Cerebellar nuclear complex (tissue), 1 donor: ENCODE measurements around the gene AQP2.

Experiments used
- DNase-seq, 2 experiments: peaks; one replicate each; lab custom pipeline; 2025; lab: John Stamatoyannopoulos, UW

The AQP2 gene

DNA sequence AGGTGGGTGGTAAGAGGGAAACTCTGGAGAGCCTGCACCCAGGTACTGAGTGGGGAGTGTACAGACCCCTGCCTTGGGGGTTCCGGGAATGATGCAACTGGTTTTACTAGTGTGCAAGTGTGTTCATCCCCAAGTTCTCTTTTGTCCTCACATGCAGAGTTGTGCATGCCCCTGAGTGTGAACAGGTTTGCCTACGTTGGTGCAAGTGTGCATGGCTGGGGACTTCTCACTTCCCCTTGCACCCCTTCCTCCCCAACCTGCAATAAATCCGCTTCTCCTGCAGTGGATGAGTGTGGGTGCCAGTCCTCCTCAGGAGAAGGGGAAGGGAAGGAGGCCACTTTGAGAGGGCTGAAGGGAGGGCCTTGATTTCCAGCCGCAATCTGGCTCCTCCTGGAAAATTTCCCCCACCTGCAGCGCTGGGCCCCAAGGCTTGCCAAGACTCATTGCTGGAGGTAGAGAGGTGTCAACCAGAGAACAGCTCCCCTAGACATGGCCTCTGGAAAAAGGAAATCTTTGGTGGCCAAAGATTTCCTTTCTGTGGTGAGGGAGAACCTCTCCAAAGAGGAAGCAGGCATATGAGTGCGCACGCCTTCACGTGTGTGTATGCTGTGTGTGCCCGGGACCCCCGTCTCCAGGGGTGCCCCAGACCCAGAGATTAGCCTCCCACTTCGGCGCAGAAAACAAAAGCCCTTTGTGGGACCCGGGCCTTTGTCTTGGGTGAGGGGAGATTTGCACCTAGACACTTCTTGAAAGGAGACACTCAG lies 5.5 kb downstream of the AQP2 start:
- no peak for DNase-seq

DNA sequence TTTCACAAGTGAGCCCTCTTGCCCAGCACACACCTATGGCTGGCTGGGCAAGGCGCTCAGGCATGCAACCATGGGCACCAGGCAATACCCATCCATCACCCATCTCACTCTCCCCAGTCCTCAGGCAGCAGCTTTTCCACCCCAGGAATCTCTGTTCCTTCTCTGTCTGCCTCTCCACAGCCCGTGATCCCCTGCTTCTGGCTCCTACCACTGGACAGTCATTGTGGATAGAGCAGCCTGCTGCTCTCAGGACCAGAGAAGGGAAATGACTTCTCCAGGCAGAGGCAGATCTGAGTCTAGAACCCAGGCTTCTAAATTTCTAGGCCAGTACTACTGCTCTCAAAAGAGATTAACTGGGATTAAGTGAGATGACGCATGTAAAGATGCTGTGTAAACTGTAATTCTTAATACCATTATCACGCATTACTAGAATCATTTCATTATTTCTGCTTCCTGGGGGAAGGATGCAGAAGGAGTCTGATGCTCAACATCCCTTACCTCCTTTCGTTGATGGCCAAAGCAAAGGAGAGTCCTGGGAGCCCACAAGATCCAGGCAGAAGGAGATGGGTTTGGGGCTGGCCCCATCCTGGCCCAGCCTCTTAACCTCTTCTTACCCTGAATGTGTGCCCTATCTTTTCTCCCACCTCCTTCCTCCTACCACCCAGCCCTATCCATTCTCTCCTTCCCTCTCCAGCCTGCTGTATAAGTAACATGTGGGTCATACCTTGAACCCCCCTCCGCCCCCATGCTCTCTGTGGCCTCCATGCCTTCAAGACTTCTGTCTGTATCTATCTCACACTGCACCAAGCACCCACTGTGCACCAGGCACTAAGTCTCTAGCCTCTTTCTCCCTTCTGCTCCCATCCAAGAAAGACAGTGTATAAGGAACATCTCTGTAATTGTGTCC lies 6.4 kb downstream of the AQP2 start:
- DNase-seq: no peak

DNA sequence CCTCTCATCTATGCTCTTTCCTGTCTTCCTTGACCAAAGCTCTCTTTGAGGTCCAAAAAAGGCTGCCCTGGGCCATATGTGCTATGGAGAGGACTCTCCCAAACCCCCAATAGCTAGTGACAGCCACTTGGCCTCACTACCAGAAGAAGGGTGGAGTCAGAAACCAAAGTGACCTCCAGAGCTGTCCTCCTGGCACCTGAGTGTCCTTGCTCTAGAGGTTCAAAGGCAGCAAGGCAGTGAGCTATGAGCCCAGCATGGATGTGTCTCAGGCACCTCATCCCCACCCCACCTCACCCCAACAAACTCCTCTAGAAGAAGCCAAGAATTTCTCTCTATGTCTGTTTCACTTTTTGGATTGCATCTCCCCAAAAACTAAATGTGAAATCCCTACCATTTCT lies 7.0 kb downstream of the AQP2 start:
- DNase-seq: no peak

DNA sequence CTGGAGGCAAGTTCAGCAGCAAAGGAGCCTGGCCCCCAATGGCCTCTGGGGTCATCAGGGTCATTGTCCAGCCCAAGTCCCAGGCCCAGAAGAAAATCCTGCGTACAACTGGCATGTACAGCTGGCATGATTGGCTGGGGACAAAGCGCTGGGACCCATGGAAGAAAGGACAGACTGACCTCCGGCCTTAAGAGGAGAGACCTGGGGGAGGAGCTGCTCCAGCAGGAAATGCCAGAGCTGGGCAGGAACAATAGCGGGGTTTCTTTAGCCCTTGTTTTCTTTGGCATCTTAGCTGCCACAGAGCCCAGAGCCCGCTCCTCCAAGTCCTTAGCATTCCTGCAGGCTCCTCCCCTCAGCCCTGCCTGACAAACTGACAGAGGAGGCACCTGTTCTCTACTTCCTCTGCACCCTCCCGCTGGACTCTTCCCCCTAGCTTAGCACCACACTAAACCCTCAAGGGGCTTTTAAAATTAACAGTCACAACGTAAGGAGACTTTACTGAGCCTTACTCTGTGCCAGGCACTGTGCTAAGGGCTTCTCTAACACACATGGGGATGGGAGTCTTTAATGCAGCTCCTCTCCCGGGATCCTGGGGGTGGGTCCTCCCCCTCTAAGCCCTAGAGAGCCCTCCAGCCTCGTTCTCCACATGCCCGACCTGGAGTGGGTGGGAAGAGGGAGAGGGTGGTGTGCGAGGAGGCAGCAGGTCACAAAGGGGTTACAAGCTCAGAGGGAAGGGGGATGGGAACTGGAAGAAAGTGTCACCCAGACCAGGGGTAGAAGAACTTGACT lies 9.3 kb downstream of the AQP2 start:
- DNase-seq: no peak

DNA sequence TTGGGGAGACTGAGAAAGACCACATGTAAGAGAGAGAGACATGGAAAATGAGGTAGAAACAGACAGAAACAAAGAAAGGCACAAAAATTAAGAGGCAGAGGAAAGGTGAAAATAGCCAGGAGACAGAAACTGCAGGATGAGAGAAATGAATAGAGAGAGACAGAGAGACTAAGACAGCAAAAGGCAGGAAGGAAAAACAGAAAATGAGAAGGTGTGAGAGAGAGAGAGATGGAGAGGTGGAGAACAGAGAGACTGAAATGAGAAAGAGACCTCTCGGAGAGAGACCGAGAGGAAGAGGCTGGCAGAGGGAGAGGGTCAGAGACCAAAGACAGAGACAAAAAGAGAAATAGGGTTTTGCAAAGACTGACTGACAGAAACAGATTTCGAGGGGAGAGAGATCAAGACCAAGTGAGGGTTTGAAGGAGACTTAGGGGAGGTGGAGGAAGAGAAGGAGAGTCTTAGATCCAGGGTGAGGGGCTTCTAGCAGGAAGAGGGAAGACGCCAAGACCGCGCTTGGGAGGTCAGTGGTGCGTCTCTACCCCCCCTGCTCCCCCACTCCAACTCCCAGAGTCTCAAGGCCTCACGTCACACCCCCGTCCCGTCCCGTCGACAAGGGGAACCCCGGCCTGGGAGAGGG lies 10.1 kb downstream of the AQP2 start:
- DNase-seq: no peak

DNA sequence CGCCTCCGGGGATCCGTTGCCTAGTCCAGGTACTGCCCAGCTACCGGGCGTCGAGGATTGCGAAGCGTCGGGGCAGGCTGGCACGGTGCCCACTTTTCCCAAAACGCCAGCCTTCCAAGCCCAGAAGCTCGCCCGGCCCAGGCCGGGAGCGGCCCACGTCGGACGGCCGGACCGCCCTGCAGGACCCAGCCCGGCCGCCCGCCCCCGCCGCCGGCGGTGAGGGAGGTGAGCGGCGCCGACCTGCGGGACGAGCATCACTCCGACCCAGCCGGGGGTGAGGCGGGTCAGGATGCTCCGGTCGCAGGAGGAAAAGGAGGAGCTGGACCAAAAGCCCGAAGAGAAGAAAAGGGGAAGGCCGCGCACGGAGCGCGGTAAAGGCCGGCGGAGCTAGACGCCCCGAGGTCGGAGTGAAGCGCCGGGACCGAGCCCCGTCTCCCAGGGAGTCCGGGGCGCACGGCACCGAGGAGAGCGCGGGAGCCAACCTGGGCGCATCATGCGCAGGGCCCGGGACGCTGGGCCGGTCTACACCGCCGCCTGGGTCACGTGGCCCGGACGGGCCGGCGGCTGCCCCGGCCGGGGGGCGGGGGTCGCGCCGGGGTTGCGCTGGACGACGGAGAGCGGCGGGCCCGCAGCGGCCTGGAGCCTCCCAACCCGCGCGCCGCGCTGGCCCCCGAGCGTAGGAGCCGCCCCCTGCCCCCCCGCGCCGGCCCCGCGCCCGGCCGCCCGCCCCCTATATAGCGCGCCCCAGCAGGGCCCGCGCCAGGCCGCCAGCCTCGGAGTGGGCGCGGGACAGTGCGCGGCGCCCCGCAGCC lies 10.8 kb downstream of the AQP2 start, which contains the start of gene AQP5:
Gene AQP5 (plus strand): TSS at position 762 of the 812 bp plus-strand sequence. CDS start 146 bp downstream, outside the sequence.
- no peak for DNase-seq

DNA sequence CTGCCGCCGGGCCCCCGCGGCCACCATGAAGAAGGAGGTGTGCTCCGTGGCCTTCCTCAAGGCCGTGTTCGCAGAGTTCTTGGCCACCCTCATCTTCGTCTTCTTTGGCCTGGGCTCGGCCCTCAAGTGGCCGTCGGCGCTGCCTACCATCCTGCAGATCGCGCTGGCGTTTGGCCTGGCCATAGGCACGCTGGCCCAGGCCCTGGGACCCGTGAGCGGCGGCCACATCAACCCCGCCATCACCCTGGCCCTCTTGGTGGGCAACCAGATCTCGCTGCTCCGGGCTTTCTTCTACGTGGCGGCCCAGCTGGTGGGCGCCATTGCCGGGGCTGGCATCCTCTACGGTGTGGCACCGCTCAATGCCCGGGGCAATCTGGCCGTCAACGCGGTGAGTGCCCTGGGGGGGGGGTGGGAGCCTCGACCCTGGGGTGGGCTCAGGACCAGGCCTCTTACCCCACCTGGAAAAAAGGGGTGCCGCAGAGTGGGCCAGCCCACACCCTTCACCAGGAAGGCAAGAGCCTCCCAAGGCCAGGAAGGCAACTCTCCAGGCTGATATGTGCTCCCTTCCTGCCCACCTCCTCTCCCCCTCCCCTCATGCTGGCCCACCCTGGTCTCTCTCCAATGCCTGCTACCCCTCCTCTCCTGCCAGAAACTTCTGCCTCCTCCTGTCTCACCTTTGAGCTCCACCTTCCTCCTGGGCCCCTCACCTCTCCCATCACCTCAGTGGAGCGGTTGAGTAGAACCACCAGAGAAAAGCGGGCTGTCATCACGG lies 11.6 kb downstream of the AQP2 start:
- no peak for DNase-seq

DNA sequence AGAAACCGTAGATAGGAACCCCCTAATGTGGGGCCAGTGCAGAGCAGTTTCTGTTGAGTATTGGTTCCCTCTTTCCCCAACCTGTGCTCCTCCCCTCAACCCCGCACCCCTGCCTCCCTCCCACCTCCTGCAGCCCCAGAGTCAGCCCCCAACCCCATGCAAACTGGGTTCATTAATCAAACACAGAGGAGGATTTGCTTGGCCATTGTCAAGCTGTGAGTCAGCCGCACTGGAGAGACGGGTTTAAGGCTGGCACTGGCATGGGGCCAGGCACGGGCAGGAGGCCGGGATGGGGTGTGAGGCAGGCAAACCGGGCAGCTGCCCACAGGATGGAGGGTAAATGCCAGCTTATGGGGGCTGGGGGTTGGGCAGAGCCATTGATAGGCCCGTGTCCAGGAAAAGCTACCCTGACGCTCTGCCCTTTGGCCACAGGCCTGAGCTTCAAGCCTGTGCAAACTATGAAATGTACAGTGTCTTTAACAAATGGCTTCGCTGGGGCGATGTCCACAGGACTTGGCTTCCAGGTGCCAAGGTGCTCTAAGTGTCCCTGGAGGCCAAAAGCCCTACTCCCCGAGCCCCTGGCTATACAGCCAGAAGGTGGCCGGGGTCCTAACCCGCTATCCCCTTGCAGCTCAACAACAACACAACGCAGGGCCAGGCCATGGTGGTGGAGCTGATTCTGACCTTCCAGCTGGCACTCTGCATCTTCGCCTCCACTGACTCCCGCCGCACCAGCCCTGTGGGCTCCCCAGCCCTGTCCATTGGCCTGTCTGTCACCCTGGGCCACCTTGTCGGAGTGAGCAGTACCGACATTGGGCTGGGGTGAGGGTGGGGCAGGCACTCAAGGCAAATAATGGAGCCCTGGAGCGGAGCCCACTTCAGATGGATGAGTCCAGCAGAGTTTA lies 12.6 kb downstream of the AQP2 start:
- DNase-seq: no peak

DNA sequence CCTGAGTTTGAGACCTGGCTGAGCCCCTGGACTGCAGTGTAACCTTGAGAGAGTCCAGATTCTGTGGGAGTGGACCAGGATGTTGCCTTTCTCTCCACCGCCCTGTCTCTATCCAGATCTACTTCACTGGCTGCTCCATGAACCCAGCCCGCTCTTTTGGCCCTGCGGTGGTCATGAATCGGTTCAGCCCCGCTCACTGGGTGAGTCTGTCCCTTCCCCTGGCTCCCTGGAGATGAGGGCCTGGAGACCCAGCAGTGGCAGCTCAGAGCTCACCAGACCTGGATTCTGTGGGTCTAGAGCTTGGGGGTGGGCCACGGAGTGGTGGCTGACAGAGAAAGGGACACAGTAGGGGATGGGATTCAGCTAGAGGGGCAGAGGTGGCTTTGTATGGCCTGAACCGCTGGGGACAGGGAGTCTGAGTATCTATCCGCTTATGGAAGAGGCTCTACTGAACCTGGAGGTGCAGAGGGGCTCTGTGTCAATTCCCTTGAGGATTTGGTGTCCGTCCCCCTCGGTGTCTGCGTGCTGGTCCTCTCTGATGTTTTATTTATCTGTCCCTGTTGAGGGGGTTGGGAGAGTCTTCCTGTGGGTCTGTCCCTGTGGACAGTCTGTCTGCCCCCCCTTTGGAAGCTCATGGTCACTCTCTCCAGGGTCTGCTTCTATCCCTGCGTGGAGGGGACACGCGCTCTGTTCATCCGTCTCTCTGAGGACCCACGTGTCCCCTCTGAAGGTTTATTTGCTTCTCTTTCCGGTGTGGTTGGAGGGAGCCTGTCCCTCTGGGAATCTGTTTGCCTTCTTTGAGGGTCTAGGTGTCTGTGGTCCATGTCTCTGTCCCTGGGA lies 13.7 kb downstream of the AQP2 start:
- no peak for DNase-seq

DNA sequence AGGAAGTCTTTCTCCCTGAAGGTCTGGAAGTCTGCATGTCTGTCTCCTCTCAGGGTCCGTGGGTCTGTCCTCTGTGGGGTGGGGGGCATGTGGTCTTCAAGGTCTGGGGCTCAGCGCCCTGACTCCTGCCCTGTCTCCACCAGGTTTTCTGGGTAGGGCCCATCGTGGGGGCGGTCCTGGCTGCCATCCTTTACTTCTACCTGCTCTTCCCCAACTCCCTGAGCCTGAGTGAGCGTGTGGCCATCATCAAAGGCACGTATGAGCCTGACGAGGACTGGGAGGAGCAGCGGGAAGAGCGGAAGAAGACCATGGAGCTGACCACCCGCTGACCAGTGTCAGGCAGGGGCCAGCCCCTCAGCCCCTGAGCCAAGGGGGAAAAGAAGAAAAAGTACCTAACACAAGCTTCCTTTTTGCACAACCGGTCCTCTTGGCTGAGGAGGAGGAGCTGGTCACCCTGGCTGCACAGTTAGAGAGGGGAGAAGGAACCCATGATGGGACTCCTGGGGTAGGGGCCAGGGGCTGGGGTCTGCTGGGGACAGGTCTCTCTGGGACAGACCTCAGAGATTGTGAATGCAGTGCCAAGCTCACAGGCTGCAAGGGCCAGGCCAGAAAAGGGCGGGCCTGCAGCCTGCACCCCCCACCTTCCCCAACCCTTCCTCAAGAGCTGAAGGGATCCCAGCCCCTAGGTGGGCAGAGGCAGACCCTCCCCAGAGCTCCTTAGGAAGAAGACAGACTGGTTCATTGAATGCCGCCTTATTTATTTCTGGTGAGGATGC lies 14.5 kb downstream of the AQP2 start:
- no peak for DNase-seq

DNA sequence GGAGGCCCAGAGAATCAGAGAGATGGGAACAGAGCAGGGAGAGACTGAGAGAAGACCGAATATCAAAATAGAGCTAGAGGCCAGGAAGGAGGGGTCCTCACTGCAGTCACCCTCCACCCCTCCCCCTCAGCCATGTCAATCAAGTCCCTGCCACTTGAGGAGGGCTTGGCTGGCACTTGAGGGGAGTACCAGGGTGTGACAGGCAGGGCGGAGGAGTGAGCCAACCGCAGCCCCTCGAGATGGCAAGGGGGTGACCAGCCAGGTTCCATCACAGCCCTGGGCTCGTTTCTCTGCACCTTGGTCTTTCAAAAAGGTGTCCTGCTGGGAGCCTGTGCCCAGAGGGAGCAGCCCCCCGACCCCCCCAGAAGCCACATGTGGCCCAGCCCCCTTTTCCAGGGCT lies 15.3 kb downstream of the AQP2 start:
- DNase-seq: no peak

DNA sequence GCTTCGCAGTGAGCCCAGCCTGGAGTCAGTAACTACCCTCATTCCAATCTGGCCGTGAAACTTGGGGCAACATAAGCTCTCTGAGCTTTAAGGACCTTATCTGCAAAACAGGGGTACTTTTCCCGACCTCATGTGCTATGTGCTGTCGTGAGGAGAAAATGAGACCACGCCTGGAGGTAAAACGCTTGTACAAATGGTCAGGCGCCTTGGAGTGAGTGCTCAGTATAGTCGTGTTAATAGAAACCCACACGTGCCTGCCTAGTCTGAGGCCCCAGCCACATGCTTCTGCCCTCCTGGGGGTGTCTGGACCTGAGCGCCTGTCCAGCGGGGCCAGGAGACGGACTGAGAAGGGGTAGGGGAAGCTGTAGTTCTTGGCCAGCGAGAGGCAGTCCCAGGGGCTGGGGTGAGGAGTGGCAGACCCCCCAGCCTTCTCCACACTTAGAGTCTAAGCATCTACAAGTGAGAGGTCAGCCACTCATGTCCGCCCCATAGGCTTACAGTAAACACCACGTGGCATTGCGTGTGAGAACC lies 16.0 kb downstream of the AQP2 start:
- DNase-seq: no peak

DNA sequence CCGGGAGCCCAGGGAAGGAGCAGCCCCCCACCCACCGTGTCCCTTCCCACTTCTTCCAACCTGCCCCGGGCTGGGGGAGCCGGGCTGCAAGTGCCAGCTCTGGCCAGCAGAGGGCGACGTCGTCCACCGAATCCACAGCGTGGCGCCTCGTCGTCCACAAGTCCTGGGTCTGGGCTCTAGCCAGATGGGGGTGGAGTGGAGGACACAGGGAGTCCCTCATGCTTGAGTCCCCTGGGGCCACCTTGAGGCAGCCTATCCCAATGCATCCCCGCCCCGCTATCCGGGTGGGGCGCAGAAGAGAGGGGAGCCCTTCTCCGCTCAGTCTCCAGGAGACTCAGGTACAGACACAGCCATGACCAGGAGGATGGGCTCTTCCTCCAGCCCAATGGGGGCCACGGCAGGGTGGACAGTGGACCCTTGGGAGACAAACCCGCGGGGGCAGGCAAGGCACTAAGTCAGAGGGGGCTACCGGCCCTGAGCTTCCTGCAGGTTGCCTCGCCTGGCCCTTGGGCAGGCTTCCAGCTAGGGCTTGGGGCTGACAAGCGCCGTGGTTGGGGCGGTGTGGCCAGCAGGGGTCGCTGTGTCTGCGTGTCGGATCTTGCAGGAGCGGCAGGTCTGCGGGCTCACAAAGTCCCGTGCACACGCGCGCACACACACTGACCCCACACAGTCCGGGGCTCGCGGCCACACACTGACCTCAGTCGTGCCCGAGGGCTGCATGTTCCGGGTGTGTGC lies 16.7 kb downstream of the AQP2 start:
- peak in 1 of 2 experiments; percentile 32 for DNase-seq

DNA sequence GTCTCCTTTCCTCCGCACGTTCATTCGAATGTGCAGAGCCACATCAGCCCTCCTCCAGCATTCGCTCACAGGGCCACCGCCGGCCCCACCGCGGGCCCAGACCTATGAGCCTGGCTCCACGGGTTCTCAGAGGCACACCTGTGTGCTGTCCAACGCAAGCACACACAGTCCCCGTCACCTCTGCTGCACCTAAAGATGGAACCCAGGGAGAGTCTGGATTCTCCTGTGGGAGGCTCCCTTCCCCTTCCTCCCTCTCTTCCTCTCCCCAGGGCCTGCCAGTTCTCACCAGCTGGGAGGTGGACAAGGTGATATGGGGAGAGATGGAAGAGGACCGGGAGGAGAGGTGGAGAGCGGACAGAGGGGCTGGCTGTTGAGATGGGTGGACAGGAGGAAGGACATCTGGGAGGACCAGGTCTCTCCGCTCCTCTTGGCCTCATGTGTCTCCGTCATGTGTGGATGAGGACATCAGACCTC lies 17.3 kb downstream of the AQP2 start:
- no peak for DNase-seq

DNA sequence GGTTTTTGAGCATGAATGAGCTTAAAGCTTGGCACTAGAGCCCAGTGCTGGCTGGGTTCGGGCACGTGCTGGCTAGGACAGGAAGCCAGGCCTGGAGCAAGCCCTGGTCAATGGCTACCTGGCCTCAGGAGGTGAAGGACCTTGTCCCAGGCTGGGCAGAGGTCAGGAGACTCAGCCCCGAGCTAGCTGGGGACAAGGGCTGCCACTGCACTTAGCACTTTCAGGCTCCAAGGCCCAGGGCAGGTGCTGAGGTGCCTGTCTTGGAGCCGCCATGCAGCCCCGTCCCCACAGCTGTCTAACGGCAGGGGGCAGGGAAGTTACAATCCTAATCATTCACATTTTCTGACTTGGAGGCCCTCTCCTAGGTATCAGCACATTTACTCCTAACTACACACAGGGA lies 17.9 kb downstream of the AQP2 start:
- DNase-seq: no peak

DNA sequence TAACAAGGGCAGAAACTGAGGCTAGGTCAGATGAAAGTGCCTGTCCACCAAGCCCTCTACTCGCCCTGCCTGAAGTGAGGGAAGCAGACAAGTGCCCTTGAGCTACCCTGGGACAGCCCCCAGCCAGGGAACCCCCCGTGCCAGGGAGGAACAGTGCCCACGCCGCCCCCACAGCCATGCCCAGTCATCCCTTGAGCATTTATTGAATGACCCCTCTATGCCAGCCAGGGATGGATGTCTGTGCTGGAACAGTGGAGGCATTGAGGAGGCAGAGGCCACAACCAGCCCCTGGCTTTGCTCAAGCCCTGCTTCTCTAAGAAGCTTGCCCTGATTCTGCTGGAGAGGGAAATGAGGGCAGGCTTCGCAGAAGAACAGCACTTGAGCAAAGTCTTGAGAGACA lies 18.5 kb downstream of the AQP2 start:
- DNase-seq: no peak
